ENCODE results near the gene SNRNP70. TPM values are rescaled to one million over a fixed set of nuclear protein-coding genes. Genes with fewer than 3 reads are reported as not detected.

Gene SNRNP70
- polyA plus RNA-seq, 1 donor, result 218 TPM

- no peak for DNase-seq (ENCODE audit: low read depth)
Measured at GRCh38 chr19:49148044-49148682, 62.9 kb downstream of the SNRNP70 start.

- peak; percentile 68 for DNase-seq (ENCODE audit: low read depth)
Measured at GRCh38 chr19:49148784-49149651, 63.8 kb downstream of the SNRNP70 start.

- DNase-seq (ENCODE audit: low read depth), result peak; percentile 68
Measured at GRCh38 chr19:49149652-49150105, 64.4 kb downstream of the SNRNP70 start.

GRCh38 chr19:49150106-49150943 is 65.1 kb downstream of the SNRNP70 start:
- peak; percentile 68 for DNase-seq (ENCODE audit: low read depth)

DNA sequence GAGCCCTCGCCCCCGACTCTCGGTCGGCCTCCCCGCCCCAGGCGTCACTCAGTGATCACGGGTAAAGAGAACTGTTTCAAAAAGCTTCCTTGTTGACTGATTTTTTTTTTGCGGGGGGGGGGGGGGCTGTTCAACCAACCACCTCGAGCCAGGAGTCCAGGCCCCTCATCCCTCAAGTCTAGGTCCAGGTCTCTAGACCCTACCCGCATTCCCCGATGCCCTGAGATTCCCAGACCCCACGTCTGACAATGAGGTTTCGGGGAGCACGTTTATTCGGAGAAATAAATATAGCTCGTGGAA is 65.6 kb downstream of the SNRNP70 start:
- DNase-seq (ENCODE audit: low read depth), result no peak

DNA sequence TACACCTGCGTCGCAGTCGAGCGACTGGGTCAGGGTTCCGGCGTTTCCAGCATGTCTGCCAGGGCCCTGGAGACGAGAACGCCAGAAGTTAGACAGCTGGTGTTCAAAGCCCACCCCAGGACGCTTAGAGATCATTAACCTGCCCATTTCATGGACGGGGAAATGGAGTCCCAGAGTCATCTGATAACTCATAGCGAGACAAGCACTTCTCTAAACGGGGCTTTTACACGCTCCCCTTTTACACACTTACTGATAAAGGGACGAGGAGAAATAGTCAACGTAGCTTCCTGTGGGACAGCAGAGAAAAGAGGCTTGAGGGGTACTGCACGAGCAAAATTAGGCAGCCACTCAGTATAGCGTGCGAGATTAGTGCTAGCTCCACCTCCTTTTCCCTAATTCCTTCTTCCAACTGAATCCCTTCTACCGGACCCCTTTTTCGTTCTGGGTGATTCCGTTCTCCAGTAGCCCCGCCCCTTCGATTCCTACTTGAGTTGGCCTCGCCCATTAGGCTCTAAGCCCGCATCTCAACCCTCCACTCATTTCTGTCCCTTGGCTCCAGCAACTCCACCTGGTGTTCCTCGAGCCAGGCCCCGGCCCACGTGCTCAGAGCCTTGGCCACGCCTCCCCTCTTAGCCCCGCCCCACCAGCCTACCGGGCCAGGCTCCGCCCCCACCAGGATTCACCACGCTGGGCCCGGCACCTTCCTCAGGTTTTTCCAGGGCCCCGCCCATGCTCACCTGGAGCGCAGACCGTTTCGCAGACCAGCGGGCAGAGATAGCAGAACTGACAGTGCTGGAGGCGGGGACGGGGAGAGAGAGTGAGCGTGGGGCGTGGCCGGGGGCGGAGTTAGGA is 66.2 kb downstream of the SNRNP70 start:
- DNase-seq (ENCODE audit: low read depth), result no peak

GRCh38 chr19:49152119-49152550 is 66.9 kb downstream of the SNRNP70 start:
- no peak for DNase-seq (ENCODE audit: low read depth)

GRCh38 chr19:49153167-49153809 is 68.0 kb downstream of the SNRNP70 start:
- no peak for DNase-seq (ENCODE audit: low read depth)

DNA sequence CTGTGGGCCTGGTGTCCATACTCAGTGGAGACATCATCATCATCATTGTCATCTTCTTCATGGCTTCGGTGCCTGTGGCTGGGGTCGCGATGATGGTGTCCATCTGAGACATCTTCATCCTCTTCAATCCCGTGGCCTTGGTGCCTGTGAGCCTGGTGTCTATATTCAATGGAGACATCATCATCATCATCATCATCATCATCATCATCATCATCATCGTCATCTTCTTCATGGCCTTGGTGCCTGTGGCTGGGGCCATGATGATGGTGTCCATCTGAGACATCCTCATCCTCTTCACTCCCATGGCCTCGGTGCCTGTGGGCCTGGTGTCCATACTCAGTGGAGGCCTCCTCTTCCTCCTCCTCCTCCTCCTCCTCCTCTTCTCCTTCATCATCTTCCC is 69.0 kb downstream of the SNRNP70 start:
- no peak for DNase-seq (ENCODE audit: low read depth)

GRCh38 chr19:49155005-49155819 is 70.0 kb downstream of the SNRNP70 start, which contains the start of gene HRC:
TSS of gene HRC (minus strand) at chr19:49155396. CDS start at chr19:49155237, 159 bp downstream.
- no peak for DNase-seq (ENCODE audit: low read depth)

GRCh38 chr19:49155820-49156346 is 70.6 kb downstream of the SNRNP70 start:
- DNase-seq (ENCODE audit: low read depth), result no peak

DNA sequence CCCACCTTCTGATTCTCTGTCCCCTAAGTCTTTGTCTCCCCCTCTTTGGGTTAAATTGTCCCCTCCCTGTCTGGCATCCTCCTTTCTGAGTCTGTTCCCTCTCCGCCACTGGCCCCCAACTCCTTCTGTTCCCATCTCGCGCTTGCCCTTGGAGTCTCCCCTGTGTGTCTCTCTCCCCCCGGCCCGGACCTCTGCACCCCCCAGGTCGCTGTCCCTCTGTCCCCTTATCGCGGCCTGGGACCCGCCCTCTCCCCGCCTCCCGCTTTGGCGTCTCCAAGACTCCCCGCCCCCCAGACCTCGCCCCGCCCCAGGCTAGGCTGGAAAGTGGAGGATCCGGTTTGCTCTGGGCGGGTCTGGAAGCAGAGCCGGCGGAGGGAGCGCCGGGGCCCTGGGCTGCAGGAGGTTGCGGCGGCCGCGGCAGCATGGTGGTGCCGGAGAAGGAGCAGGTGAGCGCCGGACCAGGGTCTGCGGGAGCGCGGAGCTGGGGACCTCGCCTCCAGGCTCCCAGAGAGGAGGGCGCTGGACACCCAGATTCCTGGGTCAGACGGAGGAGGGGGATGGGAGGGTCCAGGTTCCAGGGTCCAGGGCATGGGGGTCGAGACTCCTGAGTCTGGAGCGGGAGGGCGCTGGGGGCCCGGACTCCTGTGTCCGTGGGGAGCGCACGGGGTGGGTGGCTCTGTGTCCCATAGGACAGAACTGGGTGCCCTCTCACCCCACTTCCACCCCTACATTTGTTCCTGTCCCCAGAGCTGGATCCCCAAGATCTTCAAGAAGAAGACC is 72.4 kb downstream of the SNRNP70 start, which contains the start of gene TRPM4:
Gene TRPM4, plus strand, starts transcription at position 348 of the 780 bp plus-strand sequence. Its CDS starts 75 bp downstream, at position 423.
- DNase-seq (ENCODE audit: low read depth), result no peak

Other genes with a start within 250 kb of the SNRNP70 start
- gene HSD17B14, start 249.0 kb upstream of the SNRNP70 start, polyA plus RNA-seq (ENCODE audit: insufficient read length), result 3.1 TPM
- 28.0 TPM for gene PLEKHA4, start 216.8 kb upstream of the SNRNP70 start, polyA plus RNA-seq (ENCODE audit: insufficient read length)
- 45.9 TPM for gene PPP1R15A, start 213.0 kb upstream of the SNRNP70 start, polyA plus RNA-seq (ENCODE audit: insufficient read length)
- not detected for gene TULP2, start 186.7 kb upstream of the SNRNP70 start, polyA plus RNA-seq (ENCODE audit: insufficient read length)
- gene NUCB1, start 185.1 kb upstream of the SNRNP70 start, polyA plus RNA-seq (ENCODE audit: insufficient read length), result 152 TPM
- 0.54 TPM for gene DHDH, start 151.8 kb upstream of the SNRNP70 start, polyA plus RNA-seq (ENCODE audit: insufficient read length)
- gene BAX, start 130.6 kb upstream of the SNRNP70 start, polyA plus RNA-seq (ENCODE audit: insufficient read length), result 40.7 TPM
- gene FTL, start 120.1 kb upstream of the SNRNP70 start, polyA plus RNA-seq (ENCODE audit: insufficient read length), result 520 TPM
- 89.0 TPM for gene GYS1, start 92.1 kb upstream of the SNRNP70 start, polyA plus RNA-seq (ENCODE audit: insufficient read length)
- gene RUVBL2, start 91.6 kb upstream of the SNRNP70 start, polyA plus RNA-seq (ENCODE audit: insufficient read length), result 55.3 TPM
- gene LHB, start 68.4 kb upstream of the SNRNP70 start, polyA plus RNA-seq (ENCODE audit: insufficient read length), result not detected
- gene CGB3, start 61.1 kb upstream of the SNRNP70 start, polyA plus RNA-seq (ENCODE audit: insufficient read length), result not detected
- not detected for gene CGB2, start 53.6 kb upstream of the SNRNP70 start, polyA plus RNA-seq (ENCODE audit: insufficient read length)
- not detected for gene CGB1, start 48.6 kb upstream of the SNRNP70 start, polyA plus RNA-seq (ENCODE audit: insufficient read length)
- gene CGB5, start 41.6 kb upstream of the SNRNP70 start, polyA plus RNA-seq (ENCODE audit: insufficient read length), result not detected
- gene CGB8, start 36.3 kb upstream of the SNRNP70 start, polyA plus RNA-seq (ENCODE audit: insufficient read length), result not detected
- 1.5 TPM for gene CGB7, start 27.7 kb upstream of the SNRNP70 start, polyA plus RNA-seq (ENCODE audit: insufficient read length)
- gene NTF4, start 20.6 kb upstream of the SNRNP70 start, polyA plus RNA-seq (ENCODE audit: insufficient read length), result 6.5 TPM
- 10.4 TPM for gene KCNA7, start 12.8 kb upstream of the SNRNP70 start, polyA plus RNA-seq (ENCODE audit: insufficient read length)
- 16.1 TPM for gene LIN7B, start 28.9 kb downstream of the SNRNP70 start, polyA plus RNA-seq (ENCODE audit: insufficient read length)
- gene C19orf73, start 33.7 kb downstream of the SNRNP70 start, polyA plus RNA-seq (ENCODE audit: insufficient read length), result 0.33 TPM
- gene PPFIA3, start 34.1 kb downstream of the SNRNP70 start, polyA plus RNA-seq (ENCODE audit: insufficient read length), result 7.8 TPM
- 178 TPM for gene HRC, start 69.9 kb downstream of the SNRNP70 start, polyA plus RNA-seq (ENCODE audit: insufficient read length)
- gene TRPM4, start 72.3 kb downstream of the SNRNP70 start, polyA plus RNA-seq (ENCODE audit: insufficient read length), result 32.7 TPM
- 1.0 TPM for gene SLC6A16, start 239.7 kb downstream of the SNRNP70 start, polyA plus RNA-seq (ENCODE audit: insufficient read length)
- gene CD37, start 250.0 kb downstream of the SNRNP70 start, polyA plus RNA-seq (ENCODE audit: insufficient read length), result 19.9 TPM

Measured in forelimb muscle (tissue), 1 donor.